Lower leg skin (tissue), 3 donors: ENCODE results near the gene SYCE3.

Experiments used
- POLR2A ChIP-seq, 2 donors: fragments of 450-650 bp; IDR thresholded peaks; one replicate each; pipeline ENCODE4 v1.6.1; 2016 to 2017; ENCODE audit warnings: antibody characterized with exemption in 2 of 2, mild to moderate bottlenecking in 1 of 2, moderate library complexity in 1 of 2
- TF ChIP-seq, protein P1 (sequence below), 3 donors: fragments of 450-650 bp; IDR thresholded peaks; one replicate each; pipeline ENCODE4 v1.5.1; 2016; ENCODE audit warnings: antibody characterized with exemption in 3 of 3, mild to moderate bottlenecking in 3 of 3, moderate library complexity in 2 of 3

DNA sequence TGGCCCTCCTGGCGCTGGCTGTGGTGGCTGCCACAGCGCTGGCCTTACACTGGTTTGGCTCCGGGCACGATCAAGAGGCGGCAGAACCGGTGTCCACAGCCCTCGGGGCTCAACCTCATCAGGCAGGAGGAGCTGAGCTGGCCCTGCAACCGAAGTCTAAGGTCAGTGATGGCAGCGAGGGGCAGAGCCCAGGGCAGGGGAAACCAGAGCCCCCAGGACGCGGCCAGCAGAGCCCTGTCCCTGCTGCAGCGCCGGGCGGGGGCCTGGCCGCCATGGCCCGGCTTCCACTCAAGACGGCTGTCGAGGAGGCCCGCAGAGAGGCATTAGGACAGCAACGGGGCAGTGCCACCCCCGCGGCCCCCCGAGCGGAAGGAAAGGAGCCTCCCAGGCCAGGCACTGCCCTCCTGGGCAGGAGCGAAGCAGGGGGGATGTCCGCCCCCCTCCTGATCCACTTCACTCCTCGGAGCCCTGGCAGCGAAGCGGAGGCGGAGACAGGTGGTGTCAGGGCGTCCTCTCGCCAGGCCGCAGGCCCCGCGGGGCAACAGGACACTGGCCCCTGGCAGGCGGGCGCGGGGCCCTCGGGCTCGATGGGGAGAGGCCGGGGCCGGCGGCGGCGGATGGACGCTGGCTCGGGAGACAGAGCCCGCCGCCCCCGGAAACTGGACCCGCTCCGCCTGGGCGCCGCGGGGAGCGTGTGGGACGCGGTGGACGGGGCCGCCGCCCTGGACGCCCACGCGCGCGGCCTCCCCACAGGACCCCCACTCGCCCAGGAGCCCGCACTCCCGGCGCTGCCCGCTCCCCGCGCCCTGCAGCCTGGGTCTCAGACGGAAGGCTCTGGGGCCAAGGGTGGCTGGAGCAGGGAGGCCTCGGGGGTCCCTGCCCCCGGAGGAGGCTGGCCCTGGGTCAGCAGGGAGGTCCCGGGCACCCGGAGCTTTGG is 16.1 kb downstream of the SYCE3 start:
- TF ChIP-seq, protein P1, sequence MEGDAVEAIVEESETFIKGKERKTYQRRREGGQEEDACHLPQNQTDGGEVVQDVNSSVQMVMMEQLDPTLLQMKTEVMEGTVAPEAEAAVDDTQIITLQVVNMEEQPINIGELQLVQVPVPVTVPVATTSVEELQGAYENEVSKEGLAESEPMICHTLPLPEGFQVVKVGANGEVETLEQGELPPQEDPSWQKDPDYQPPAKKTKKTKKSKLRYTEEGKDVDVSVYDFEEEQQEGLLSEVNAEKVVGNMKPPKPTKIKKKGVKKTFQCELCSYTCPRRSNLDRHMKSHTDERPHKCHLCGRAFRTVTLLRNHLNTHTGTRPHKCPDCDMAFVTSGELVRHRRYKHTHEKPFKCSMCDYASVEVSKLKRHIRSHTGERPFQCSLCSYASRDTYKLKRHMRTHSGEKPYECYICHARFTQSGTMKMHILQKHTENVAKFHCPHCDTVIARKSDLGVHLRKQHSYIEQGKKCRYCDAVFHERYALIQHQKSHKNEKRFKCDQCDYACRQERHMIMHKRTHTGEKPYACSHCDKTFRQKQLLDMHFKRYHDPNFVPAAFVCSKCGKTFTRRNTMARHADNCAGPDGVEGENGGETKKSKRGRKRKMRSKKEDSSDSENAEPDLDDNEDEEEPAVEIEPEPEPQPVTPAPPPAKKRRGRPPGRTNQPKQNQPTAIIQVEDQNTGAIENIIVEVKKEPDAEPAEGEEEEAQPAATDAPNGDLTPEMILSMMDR (IDR thresholded peaks at IDR 0.05), result no peak
- no peak for TF ChIP-seq POLR2A (IDR thresholded peaks at IDR 0.05)
